ENCODE results near the gene CANT1.

- TF ChIP-seq POLR2AphosphoS5 (IDR thresholded peaks at IDR 0.05; ENCODE audit: insufficient read depth in 1 of 2, low read depth in 1 of 2), result no peak
- TF ChIP-seq CTCF (IDR thresholded peaks at IDR 0.05), result no peak
Observed at GRCh38 chr17:78966123-78966813, 43.3 kb downstream of the CANT1 start.
